A549 treated with Hydrocortisone at 1 μM for 4 hours (cell line): ENCODE data around the gene IFT20. TPM values are rescaled to one million over a fixed set of nuclear protein-coding genes. Genes with fewer than 3 reads are reported as not detected.

Experiments
- total RNA-seq: library from RNA; stranded (reverse); fragments of 200-300 nt; extraction: Qiagen RNA extraction; gene quantifications from 5 replicates; pipeline ENCODE4 v1.2.3, GENCODE V29; 2022

Gene IFT20
- 45.9 to 57.9 TPM (median 53.5 TPM) in 5 replicates for total RNA-seq

GRCh38 chr17:28335201-28335958 is at the start of gene IFT20, which contains the start of gene TNFAIP1:
Gene IFT20, minus strand, starts transcription at chr17:28335472. Its CDS starts 3,487 bp downstream, at chr17:28331985.
Gene TNFAIP1, plus strand, starts transcription at chr17:28335761. Its CDS starts 3,761 bp downstream, at chr17:28339522.

GRCh38 chr17:28371245-28372202 is 36.3 kb upstream of the IFT20 start, which contains the start of gene SARM1:
Gene SARM1, plus strand, starts transcription at chr17:28371694. Its CDS starts 339 bp downstream, at chr17:28372033.

GRCh38 chr17:28370035-28370743 is 34.9 kb upstream of the IFT20 start, which contains the start of gene VTN:
Gene VTN, minus strand, starts transcription at chr17:28370307. Its CDS starts 104 bp downstream, at chr17:28370203.

GRCh38 chr17:28364665-28365363 is 29.5 kb upstream of the IFT20 start, which contains the start of gene SEBOX:
Gene SEBOX, minus strand, starts transcription at chr17:28365199. Its CDS starts 48 bp downstream, at chr17:28365151.

GRCh38 chr17:28357061-28357900 is 22.0 kb upstream of the IFT20 start, which contains the start of gene POLDIP2:
Gene POLDIP2, minus strand, starts transcription at chr17:28357527. Its CDS starts 79 bp downstream, at chr17:28357448.

GRCh38 chr17:28318759-28319597 is 16.3 kb downstream of the IFT20 start, which contains the start of gene TMEM97:
Gene TMEM97, plus strand, starts transcription at chr17:28319200. Its CDS starts 40 bp downstream, at chr17:28319240.

Other genes starting within 250 kb of the IFT20 start
- 39.9 to 51.0 TPM (median 44.5 TPM) in 5 replicates for gene TMEM97, start 16.3 kb downstream of the IFT20 start, total RNA-seq
- 42.9 to 52.7 TPM (median 46.9 TPM) in 5 replicates for gene TNFAIP1, start 289 bp upstream of the IFT20 start, total RNA-seq
- 153 to 165 TPM (median 160 TPM) in 5 replicates for gene POLDIP2, start 22.1 kb upstream of the IFT20 start, total RNA-seq
- gene SEBOX, start 29.7 kb upstream of the IFT20 start, total RNA-seq: not detected in 5 replicates
- 17.1 to 25.8 TPM (median 20.1 TPM) in 5 replicates for gene VTN, start 34.8 kb upstream of the IFT20 start, total RNA-seq
- 5.1 to 6.4 TPM (median 5.6 TPM) in 5 replicates for gene SARM1, start 36.2 kb upstream of the IFT20 start, total RNA-seq
- 16.7 to 20.9 TPM (median 19.8 TPM) in 5 replicates for gene SLC46A1, start 70.7 kb upstream of the IFT20 start, total RNA-seq
- 0.08 to 0.18 TPM (median 0.12 TPM) in 5 replicates for gene SLC13A2, start 138.2 kb upstream of the IFT20 start, total RNA-seq
- gene FOXN1, start 170.9 kb upstream of the IFT20 start, total RNA-seq: 0.02 to 0.05 TPM in 2 of 5 replicates, not detected in the others
- gene UNC119, start 217.2 kb upstream of the IFT20 start, total RNA-seq: 24.2 to 31.7 TPM (median 27.6 TPM) in 5 replicates
- 54.6 to 64.5 TPM (median 63.2 TPM) in 5 replicates for gene PIGS, start 236.1 kb upstream of the IFT20 start, total RNA-seq
- gene ALDOC, start 241.4 kb upstream of the IFT20 start, total RNA-seq: 1.3 to 2.7 TPM (median 2.1 TPM) in 5 replicates